ENCODE data around the gene SC5D.

- TF ChIP-seq, protein P1, sequence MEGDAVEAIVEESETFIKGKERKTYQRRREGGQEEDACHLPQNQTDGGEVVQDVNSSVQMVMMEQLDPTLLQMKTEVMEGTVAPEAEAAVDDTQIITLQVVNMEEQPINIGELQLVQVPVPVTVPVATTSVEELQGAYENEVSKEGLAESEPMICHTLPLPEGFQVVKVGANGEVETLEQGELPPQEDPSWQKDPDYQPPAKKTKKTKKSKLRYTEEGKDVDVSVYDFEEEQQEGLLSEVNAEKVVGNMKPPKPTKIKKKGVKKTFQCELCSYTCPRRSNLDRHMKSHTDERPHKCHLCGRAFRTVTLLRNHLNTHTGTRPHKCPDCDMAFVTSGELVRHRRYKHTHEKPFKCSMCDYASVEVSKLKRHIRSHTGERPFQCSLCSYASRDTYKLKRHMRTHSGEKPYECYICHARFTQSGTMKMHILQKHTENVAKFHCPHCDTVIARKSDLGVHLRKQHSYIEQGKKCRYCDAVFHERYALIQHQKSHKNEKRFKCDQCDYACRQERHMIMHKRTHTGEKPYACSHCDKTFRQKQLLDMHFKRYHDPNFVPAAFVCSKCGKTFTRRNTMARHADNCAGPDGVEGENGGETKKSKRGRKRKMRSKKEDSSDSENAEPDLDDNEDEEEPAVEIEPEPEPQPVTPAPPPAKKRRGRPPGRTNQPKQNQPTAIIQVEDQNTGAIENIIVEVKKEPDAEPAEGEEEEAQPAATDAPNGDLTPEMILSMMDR (IDR thresholded peaks at IDR 0.05), result no peak
- TF ChIP-seq POLR2A (IDR thresholded peaks at IDR 0.05), result no peak
Measured at GRCh38 chr11:121291319-121291718, 1.3 kb upstream of the SC5D start.

All from esophagus squamous epithelium (tissue), 4 donors.